ENCODE measurements around the gene EHBP1L1. TPM values are rescaled to one million over a fixed set of nuclear protein-coding genes. Genes with fewer than 3 reads are reported as not detected.

The EHBP1L1 gene
- total RNA-seq, 1 donor from 2014 or later: 43.5 TPM

DNA sequence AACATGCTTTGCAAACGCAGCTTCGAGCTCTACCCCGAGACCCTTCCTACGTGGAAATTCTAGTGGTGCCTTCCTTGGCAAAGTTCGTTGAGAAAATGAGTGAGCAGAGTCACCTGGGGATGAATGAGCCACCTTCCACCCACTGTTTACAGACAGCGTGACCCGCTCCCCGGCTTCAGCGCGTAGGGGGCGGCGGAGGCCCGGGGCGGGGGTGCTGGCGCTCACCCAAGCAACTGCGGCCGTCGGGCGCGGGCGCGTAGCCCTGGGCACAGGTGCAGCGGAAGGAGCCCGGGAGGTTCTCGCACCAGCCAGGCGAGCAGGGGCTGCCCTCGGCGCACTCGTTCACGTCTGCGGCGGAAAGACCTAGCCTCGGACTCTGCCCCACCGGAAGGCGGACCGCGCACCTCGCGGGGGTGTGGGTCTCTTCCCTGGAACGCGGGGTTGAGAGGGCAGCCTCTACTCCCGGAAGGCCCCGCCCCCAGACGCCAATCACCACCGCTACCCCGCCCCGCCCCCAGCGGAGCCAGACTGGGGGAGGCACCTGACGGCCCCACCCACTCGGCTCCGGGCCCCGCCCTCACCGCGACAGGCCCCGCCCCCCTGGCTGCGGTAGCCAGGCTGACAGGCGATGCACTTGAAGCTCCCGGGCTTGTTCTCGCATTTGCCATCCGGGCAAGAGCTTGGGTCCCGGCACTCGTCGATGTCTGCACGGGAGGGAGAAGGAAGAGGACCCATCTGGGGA, 29.5 kb upstream of the EHBP1L1 start:
- DNase-seq (ENCODE audit: low read depth, low spot score): no peak

DNA sequence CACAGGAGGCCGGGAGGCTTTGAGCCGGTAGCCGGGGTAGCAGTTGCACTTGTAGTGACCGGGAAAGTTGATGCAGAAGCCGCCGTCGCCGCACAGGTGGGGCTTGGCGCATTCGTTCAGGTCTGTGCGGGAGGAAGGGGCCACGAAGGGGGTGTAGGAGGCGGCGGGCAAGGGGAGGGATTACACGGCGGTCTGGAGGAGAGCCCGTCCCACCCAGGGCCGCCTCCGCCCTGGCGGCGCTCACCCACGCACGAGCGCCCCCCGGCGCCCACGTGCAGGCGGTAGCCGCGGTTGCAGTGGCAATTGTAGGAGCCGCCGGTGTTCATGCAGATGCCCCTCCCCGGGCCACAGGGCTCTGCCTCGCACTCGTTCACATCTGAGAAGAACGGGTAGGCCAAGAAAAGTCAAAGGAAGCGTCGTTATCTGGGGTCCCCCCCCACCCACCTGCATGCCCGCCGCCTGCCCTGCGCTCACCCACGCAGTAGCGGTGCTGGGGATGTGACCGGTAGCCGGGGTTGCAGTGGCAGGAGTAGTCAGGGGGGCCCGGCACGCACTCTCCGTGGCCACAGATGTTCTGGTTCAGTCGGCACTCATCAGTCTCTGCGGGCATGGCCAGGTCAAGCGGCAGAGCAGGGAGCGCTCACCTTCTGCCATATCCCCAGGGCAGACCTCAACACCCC, 28.3 kb upstream of the EHBP1L1 start:
- DNase-seq (ENCODE audit: low read depth, low spot score): no peak

DNA sequence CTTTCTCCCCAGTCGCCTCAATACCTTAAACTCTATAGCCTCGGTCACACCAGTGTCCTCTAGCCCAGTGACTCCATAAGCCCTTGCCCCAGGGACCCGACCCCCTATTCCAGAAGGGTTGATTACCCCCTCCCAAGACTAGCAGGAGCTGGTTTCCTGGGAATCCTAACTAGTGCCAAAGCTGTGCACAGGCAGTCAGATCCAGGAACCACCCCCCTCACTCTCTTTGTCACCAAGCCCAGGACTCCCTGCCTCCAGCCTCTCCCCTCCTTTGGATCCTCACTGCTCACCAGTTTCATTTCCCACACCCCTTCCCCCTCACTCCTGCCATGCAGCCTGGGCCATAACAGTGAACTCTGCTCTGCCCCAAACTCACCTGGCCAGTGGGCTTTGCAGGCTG, 27.5 kb upstream of the EHBP1L1 start:
- no peak for DNase-seq (ENCODE audit: low read depth, low spot score)

DNA sequence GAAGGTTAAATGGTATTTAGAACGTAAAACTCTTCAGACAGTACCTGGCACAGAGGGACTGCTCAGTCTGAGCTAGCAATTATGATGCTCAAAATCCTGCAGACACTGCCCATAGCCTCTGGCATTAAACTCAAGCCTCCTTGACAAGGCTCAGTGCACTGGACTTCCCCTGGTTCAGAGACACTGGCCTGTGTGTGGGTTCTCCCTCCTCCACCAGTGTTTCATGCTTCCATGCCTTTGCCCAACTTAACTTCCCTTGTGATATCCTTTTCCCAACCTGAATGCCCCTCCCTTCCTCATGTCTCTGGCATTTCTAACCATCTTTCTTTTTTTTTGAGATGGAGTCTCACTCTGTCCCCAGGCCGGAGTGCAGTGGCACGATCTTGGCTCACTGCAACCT, 26.8 kb upstream of the EHBP1L1 start:
- DNase-seq (ENCODE audit: low read depth, low spot score): no peak

DNA sequence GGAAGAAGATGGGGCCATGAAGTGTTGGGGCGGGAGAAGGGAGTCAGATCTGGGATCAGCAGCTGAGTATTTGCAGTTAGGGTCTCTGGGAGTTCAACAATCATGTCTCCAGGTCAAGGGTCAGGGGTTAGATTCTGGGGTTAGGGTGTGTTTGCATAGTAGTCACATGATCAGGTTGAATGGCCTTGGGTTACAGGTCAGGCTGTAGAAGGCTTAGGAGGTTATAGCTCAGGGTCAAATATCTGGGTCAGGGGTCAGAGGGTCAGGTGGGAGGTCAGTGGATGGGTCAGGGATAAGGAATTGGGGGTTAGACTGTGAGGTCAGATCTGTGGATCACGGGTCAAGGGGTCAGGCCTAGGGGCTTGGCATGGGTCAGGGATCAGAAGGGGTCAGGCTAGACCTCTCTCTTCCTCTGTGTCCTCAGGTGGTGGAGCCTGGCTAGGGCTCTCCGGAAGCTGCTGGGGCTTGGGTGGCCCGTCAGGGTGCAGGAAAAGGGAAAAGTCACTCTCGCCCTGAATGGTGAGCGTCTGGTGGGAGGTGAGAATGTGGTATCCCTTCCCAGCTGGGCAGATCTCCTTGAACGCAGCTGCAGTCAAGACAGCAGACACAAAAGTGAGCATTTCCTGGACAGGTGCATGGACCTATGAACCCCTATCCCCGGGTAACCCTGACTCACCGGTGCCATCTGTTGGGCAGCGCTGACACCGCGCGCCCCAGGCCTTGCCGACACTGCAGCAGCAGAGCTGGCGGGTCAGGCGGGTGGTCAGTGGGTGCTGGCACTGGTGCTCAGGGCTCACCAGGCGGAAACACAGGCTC, 24.1 kb upstream of the EHBP1L1 start:
- DNase-seq (ENCODE audit: low read depth, low spot score): no peak

DNA sequence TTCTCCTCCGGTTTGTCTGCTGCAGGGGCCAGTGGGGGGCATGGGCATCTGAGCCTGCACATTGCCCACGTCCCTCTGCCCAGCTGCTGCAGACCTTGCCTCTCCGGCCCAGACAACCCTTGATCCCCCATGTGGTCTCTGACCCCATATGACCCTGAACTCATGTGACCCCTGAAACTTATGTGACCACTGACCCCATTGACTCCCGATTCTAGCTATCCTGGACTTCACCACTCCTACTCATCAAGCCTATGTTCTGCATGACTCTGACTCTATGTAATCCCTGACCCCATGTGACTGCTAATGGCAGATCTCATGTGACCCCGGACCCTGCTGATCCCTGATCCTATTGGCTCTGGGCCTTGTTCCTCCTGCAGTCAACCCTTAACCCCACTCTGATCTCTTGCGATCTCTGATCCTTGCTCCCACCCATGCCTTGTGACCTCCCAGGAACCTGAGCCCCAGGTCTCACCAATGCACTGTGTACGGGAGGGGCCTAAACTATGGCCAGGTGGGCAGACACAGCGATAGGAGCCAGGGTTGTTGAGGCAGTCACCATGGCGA, 23.4 kb upstream of the EHBP1L1 start:
- no peak for DNase-seq (ENCODE audit: low read depth, low spot score)

DNA sequence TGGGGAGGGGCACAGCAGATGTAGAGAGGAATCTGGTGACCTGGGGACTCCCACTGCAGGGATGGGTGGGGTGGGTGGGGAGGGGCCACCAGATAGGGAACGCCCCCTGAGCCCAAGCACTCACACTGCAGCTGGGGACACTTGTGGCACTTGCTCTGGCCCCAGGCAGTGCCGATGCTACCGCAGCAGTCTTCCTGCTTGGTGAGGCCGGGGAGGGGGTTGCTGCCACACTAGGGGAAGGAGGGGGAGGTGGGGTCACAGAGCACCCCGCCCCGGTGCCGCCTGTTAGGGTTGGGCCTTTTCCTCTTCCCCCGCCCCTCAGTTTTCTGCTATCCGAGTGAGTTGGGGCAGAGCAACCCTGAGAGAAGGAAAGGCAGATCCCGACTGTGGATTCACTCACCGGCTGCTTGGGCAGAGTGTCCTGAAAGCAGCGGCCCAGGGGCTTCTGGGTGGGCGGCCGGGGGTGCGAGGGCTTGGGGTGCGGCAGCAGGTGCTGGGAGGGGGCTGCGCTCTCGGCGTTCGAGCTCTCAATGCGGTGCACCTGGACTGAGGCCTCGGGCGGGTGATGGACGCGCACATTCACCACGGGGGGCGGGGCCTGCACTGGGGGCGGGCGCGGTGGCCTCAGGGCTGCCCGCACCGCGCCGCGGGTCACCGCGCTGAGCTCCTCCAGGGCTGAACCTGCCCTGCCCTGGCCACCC, 22.4 kb upstream of the EHBP1L1 start:
- DNase-seq (ENCODE audit: low read depth, low spot score): no peak

DNA sequence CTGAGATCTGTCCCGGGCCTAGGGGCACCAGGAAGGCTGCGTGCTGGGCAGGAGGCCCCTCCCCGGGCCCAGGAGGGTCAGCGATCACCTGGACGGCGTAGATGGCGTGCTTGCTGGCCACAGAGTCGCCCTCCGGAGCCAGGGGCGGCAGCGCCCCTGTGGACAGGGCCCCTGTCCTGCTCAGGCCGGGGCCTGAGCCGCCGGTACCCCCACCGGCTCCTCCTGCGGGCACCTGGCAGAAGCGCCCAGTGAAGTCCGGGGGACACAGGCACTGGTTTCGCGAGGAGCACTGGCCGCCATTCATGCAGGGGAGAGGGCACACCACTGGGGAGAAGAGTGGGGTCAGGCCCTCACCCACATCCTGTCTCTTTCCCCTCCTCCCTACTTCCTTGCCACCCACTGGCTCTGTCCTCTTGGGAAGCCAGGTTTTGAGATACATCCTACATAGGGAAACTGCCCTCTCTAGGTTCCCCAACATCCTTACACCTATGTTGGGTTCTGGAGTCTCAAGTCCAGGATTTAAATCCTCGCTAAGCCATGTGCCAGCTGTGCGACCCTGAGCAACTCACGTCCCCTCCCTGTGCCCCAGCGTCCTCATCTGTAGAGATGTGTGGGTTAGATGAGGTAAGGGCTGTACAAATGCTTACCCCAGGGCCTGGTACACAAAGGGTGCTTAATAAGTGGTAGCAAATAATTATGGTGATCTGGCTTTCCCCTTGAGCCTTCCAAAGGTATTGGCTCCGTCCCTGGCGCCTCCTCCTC, 21.6 kb upstream of the EHBP1L1 start:
- DNase-seq (ENCODE audit: low read depth, low spot score): no peak

DNA sequence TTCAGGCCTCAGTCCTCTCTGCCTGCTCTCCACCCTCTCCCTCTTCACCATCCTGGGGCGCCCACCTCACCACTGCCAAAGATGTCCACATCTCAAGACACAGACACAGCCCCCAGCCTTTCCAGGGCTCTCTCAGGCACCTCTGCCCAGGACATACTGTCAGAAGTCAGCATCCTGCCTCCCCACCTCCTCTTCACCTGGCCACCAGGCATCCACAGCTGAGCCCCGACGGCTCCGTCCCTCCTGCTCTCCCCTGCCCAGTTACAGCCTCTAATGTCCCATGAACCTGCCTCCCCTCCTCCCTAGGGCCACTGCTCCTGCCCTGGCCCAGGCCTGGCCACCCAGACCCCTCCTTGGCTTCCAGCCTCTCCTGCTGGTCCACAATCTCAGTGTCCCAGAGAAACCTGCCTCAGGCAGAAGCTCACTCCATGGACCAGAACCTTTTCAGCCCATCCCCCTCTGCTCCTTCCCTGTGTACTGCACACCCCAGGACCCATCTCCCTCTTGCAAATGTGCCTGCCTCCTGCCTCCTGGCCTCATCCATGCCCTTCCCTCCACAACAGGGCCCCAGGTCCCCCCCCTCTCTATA, 20.9 kb upstream of the EHBP1L1 start:
- DNase-seq (ENCODE audit: low read depth, low spot score): no peak

DNA sequence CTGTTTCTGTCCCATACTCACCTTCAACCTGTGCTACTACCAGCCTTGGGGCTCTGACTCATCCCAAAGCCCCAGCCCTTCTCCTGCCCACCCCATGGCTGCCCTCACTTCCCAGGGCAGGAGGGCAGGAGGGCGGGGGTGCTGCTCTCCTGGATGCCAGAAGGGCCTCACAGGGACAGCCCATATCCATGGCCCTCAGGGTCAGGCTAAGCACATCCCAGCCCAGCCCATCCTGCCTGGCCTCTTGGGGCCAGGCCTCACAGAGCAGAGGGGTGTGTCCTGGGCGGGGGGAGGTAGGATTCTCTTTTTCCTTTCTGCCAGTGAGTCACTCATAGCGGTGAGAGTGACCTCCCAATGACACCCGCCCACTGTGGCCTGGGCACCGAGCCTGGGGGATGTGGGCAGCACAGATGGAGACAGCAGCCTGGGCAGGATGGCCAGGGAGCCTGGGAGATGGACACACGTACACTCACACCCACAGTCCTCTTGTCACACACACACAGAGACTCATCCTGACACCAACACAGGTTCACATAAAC, 20.1 kb upstream of the EHBP1L1 start:
- DNase-seq (ENCODE audit: low read depth, low spot score): no peak

DNA sequence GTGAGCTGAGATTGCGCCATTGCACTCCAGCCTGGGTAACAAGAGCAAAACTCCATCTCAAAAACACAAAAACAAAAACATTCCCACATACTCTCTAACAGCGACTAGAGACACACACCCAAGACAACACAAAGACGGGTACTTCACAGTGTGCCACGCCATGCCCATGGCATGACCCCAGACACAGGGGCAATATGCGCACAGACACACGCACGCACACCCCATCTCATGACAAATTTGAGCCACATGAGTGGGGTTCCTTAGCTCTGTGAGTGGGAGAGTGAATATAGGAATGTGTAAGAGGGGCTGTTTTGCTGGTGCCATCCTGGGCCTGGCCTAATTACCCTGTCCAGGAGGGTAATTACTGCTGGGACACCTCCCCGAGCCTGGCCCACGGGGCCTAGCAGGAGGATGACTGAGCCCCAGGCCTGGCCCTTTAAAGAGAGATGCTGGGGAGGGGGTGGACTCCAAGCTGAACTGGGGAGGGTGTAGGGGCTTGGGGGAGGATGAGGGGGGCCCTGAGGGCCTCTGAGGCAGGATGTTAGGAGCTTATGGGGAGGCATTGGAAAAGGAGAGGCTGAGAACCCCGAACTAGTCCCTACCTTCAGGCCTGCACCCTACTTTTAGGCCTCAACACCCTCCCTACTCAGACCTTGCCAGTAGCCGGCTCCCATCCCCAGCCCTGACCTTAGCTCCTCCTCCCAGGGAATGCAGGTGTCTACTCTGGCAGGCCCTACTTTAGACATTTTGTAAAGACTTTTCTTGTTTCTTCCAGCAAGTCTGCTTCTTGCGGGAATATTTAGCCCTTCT, 19.2 kb upstream of the EHBP1L1 start:
- DNase-seq (ENCODE audit: low read depth, low spot score): no peak

DNA sequence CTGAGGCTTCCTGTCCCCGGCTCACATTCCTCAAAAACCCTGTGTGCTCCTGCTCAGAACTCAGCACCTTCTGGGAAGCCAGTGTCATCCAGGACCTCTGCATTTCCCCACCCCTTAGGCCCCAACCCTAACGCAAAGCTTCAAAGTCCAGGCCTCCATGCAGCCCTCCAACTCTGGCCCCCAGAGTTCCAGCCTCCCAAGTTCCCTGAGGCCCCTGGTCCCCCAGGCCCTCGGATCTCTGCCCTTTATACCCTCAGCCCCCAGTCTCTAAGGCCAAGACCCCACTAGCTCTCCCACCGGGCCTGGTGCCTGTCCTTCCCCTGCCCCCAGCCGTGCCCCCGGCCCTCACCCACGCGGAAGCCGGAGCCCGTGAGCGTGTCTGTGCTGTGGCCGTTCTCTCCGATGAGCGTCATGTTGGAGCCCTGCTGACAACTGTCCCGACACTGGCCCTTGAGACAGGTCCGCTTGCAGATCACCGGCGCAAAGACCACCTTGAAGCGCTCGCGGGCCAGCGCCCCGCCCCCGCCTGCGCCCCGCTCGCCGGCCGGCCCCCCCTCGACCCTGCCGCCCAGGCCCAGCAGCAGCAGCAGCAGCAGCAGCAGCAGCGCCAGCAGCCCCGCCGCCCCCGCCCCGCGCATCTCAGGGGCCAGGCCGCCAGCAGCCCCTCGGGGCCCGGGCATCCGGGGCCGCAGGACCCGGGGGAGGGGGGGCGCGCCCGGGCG, 18.4 kb upstream of the EHBP1L1 start:
- DNase-seq (ENCODE audit: low read depth, low spot score): no peak

DNA sequence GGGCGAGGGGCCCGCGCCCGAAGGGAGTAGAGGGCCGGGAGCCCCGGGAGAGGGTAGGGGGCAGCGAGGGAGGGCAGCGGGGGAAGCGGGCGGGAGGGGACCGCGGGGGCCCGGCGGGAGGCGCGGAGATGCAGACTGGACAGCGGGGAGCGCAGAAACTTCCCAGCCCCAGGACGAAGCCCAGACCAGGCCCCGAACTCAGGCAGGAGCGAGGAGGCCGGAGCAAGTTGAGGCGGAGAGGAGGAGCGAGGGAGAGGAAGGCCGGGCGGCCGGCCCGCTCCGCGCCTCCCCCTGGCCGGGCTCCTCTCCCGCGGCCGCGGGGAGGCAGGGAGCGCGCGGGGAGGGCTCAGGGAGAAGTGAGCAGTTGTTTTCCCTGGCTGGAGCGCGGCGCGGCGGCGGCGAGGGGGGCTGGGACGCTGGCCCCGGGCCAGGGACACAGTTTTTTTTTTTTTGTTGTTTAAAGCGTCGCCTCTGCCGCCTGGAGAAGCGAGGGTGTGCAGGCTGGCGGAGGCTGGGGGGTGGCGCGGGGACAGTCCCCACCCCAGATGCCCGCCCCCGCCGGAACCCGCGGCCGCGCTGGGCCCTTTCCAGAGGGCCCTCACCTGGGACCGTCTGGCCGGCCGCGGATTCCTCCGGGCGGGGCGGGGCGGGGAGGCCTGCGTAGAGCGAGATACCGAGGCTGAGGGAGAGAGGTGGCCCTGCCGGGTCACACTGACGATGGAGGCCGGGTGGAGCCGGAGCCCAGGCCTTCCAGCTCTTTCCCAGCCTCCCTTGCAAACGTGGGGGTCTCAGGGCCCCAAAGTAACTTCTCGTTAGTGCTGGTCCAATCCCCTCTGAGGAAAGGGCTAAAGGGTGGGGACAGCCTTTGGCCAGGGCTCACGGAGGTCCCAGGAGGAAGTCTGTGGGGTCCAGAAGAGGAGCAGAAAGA, 17.6 kb upstream of the EHBP1L1 start, which contains the start of gene LTBP3:
Gene LTBP3 (minus strand): TSS at position 358 of the 928 bp plus-strand sequence. CDS start 400 bp downstream, outside the sequence.
- DNase-seq (ENCODE audit: low read depth, low spot score): no peak

DNA sequence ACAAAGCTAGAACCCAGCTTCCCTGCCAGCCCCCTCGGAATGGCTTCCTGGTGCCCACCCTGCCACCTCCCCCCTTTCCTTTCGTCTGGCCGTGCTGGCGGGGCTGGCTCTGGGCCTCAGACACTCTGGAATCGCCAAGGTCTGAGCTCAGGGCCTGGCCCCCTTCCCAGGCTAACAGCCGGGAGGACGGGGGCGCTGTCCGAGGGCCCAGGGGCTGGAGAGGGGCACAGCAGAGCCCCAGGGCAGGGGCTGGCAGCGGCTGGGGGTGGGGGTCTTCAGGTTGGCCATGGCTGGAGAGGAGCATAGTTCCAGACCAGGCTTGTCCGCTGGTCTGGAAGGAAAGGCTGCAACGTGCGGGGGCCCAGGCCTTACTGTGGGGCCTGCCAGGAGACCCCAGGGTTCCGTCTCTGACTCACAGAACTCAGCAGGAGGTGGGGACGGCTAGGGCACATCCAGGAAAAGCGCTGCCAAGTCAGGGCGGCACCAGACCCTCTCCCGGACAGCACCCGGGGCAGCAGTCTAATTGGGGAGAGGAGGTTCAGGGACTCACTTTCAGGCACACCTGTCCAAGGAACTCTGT, 16.8 kb upstream of the EHBP1L1 start:
- DNase-seq (ENCODE audit: low read depth, low spot score): no peak

DNA sequence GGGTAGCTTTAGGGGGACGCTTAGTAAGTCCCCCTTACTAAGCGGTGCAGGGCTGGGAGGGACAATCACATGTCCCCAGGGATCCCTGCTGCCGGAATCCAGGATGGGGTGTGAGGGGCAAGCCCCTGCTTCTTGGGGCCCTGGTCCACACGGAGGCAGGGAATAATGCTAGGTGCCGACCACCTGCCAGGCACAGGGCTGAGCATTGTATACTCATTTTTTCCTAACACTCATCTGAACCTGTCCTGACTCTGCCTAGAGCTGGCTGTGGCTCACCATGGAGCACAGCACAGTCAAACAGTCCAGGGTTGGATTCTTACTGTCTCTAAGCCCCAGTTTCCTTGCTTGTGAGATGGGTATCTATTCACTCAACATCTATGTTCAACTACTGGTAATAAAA, 16.3 kb upstream of the EHBP1L1 start:
- DNase-seq (ENCODE audit: low read depth, low spot score): no peak

DNA sequence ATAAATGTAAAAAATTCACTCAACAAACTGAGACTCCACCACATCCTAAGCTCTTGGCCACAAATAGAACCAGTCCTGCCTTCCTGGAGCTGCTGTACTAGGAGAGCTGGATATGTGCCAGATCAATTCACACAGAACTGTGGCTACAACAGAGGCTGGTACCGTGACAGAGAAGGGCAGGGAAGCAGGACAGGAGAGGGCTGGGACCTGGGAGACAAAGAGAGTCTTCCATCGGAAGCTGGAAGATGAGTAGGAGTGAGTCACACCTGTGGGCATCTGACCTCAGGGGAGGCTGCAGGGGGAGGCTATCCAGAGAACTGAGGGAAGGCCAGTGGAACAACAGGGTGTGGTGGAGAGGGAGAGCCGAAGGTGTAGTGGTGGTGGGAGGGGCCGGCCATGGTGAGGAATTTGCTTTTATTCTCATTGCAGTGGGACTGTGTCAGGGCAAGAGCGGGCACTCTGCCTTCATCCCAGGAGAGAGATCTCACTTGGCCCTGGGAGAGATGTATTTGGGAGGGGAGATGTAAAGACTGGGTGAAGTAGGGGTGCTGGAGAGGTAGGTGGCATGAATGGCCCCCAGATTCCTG, 15.8 kb upstream of the EHBP1L1 start:
- no peak for DNase-seq (ENCODE audit: low read depth, low spot score)
